Muscle layer of colon (tissue), 2 donors: ENCODE measurements around the gene DENND2A.

Experiments used
- H3K27ac ChIP-seq: one replicate; pipeline ENCODE4 v1.7.0; 2013; ENCODE audit warnings: low read depth, mild to moderate bottlenecking, low read length, moderate library complexity
- H3K27me3 ChIP-seq, 2 donors: one replicate each; pipeline ENCODE4 v1.7.0; 2013; ENCODE audit warnings: low read length in 2 of 2, mild to moderate bottlenecking in 2 of 2; ENCODE audit not compliant: insufficient read depth in 2 of 2, control insufficient read depth in 1 of 2
- H3K36me3 ChIP-seq: one replicate; pipeline ENCODE4 v1.7.0; 2013; ENCODE audit warnings: mild to moderate bottlenecking, low read length; ENCODE audit not compliant: insufficient read depth
- H3K4me1 ChIP-seq: one replicate; pipeline ENCODE4 v1.7.0; 2013; ENCODE audit warnings: mild to moderate bottlenecking, low read length; ENCODE audit not compliant: insufficient read depth
- H3K4me3 ChIP-seq, 2 donors: one replicate each; pipeline ENCODE4 v1.7.0; 2013; ENCODE audit warnings: low read length in 2 of 2, low read depth in 1 of 2, mild to moderate bottlenecking in 1 of 2, moderate library complexity in 1 of 2
- H3K9ac ChIP-seq: one replicate; pipeline ENCODE4 v1.7.0; 2013; ENCODE audit warnings: low read length
- H3K9me3 ChIP-seq: one replicate; pipeline ENCODE4 v1.7.0; 2013; ENCODE audit warnings: mild to moderate bottlenecking, low read length
- donor health status: abdominal sarcoma.
- donor health status: Adenocarcinoma of cecum.

DENND2A gene

GRCh38 chr7:140643416-140643815 lies 2.8 kb upstream of the DENND2A start:
- Histone ChIP-seq H3K9me3 (no peaks in the 10 kb centered on the region), H3K4me3 (no peak overlapping the region), H3K4me1 (peaks cover 16% of the 10 kb centered on the region), H3K27ac (peak overlapping the region; percentile 7), H3K36me3 (no peaks in the 10 kb centered on the region), H3K9ac (no peak overlapping the region), H3K27me3 (peaks cover 6 to 12% of the 10 kb centered on the region in 2 donors)

- H3K36me3 ChIP-seq, result no peaks in the 10 kb centered on the region
- H3K9me3 ChIP-seq, result no peaks in the 10 kb centered on the region
- peaks cover 11 to 15% of the 10 kb centered on the region in 2 donors for H3K27me3 ChIP-seq
- peak overlapping the region; percentile 73 for H3K27ac ChIP-seq
- peaks cover 13% of the 10 kb centered on the region for H3K4me1 ChIP-seq
- H3K4me3 ChIP-seq, result peak overlapping the region in 1 of 2 donors; percentile 55
- H3K9ac ChIP-seq, result peak overlapping the region; percentile 36
Observed at GRCh38 chr7:140641524-140642195, 1.0 kb upstream of the DENND2A start.

- no peaks in the 10 kb centered on the region for H3K36me3 ChIP-seq
Observed at GRCh38 chr7:140640060-140640637, 464 bp downstream of the DENND2A start.

GRCh38 chr7:140639366-140640053 lies 1.1 kb downstream of the DENND2A start:
- no peaks in the 10 kb centered on the region for H3K9me3 ChIP-seq
- peak overlapping the region; percentile 18 for H3K27ac ChIP-seq
- H3K4me1 ChIP-seq, result peaks cover 19% of the 10 kb centered on the region
- peaks cover 11 to 15% of the 10 kb centered on the region in 2 donors for H3K27me3 ChIP-seq
- no peak overlapping the region for H3K9ac ChIP-seq
- no peaks in the 10 kb centered on the region for H3K36me3 ChIP-seq
- peak overlapping the region; percentile 56 to 71 for H3K4me3 ChIP-seq

More at GRCh38 chr7:140640060-140640637, 464 bp downstream of the DENND2A start:
- no peaks in the 10 kb centered on the region for H3K9me3 ChIP-seq
- H3K4me3 ChIP-seq, result peak overlapping the region; percentile 56 to 71
- no peak overlapping the region for H3K9ac ChIP-seq
- peaks cover 19% of the 10 kb centered on the region for H3K4me1 ChIP-seq
- H3K27me3 ChIP-seq, result peaks cover 11 to 15% of the 10 kb centered on the region in 2 donors
- H3K27ac ChIP-seq, result peak overlapping the region; percentile 18

DNA sequence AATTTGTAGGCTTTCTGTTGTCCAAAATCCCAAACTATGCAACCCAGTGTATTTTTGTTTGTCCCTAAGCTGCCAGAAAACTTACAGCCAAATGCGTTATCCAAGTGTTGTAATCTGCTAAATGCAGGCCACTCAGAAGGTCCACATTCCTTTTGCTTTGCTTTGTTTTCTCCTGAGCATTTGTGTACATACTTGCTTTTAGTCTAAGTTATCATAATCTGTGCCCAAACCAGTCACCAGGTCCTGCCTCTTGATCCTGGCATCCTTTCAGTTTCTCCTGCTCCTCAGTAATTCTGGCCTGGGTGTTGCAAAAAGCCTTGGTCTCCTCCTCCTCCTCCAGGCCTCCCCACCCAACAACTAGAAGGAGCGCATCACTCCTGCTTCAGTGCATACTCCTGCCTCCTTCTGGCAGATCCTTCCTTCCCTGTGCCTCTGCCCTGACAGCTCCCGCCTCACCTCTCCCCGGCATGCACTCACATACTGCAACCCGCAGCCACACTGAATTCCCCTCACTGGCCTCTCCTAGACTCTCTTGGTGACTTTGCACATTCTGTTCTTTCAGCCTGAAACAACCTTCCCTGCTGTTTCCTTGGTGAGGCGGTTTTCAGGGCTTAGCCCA lies 2.3 kb downstream of the DENND2A start:
- no peak overlapping the region for H3K4me3 ChIP-seq
- H3K9ac ChIP-seq, result no peak overlapping the region
- no peaks in the 10 kb centered on the region for H3K36me3 ChIP-seq
- peaks cover 19% of the 10 kb centered on the region for H3K4me1 ChIP-seq
- H3K27ac ChIP-seq, result peak overlapping the region; percentile 18
- no peaks in the 10 kb centered on the region for H3K9me3 ChIP-seq
- H3K27me3 ChIP-seq, result peaks cover 11 to 15% of the 10 kb centered on the region in 2 donors

DNA sequence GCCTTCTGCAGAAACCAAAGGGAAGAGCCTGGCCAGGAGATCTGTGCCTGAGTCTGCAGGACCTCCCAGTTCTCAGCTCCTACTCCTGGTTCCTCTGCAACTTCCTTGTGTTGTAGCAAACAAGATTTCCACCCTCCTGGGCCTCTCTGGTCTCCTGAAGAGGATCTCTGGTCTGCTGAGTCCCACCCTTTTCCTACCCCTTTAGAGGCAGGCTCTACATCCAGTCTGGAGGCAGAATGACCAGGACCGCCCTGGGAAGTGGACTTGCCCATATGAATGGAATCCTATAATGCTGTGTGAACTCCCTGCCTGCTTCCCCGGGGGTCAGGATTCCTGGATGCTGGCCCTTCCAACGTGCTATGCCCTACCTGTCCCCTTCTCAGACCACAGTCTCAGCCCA lies 3.2 kb downstream of the DENND2A start:
- Histone ChIP-seq H3K4me3 (no peak overlapping the region), H3K9ac (no peak overlapping the region), H3K27me3 (peaks cover 11 to 15% of the 10 kb centered on the region in 2 donors), H3K27ac (no peak overlapping the region), H3K4me1 (peaks cover 19% of the 10 kb centered on the region), H3K9me3 (no peaks in the 10 kb centered on the region), H3K36me3 (no peaks in the 10 kb centered on the region)

GRCh38 chr7:140635816-140636215 lies 4.8 kb downstream of the DENND2A start:
- no peak overlapping the region for H3K27ac ChIP-seq
- peaks cover 11% of the 10 kb centered on the region for H3K4me1 ChIP-seq
- no peak overlapping the region for H3K9ac ChIP-seq
- H3K27me3 ChIP-seq, result peaks cover 7 to 11% of the 10 kb centered on the region in 2 donors
- no peak overlapping the region for H3K4me3 ChIP-seq
- no peaks in the 10 kb centered on the region for H3K36me3 ChIP-seq
- no peaks in the 10 kb centered on the region for H3K9me3 ChIP-seq

DNA sequence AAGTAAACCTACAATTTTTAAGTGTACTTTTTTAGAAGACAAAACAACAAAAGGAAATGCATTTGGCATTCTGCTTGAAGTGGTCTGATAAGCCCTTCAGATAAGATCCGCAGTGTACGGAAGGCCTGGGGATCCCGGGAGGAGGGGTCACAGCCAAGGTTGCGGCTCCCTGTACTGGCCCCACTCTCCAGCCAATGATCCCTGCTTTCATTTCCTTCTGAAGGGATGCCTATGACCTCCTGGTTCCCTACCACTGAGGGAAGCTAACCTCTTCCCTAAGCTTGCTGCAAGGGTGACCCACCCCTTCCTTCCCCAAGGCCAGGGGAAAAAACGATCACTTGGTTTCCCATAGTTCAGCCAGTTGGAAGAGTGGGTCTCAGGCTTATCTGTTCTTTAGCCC lies 5.3 kb downstream of the DENND2A start:
- Histone ChIP-seq H3K27ac (no peak overlapping the region), H3K27me3 (peaks cover 6 to 11% of the 10 kb centered on the region in 2 donors), H3K4me1 (peaks cover 11% of the 10 kb centered on the region), H3K9ac (no peak overlapping the region), H3K4me3 (no peak overlapping the region), H3K36me3 (no peaks in the 10 kb centered on the region), H3K9me3 (no peaks in the 10 kb centered on the region)

DNA sequence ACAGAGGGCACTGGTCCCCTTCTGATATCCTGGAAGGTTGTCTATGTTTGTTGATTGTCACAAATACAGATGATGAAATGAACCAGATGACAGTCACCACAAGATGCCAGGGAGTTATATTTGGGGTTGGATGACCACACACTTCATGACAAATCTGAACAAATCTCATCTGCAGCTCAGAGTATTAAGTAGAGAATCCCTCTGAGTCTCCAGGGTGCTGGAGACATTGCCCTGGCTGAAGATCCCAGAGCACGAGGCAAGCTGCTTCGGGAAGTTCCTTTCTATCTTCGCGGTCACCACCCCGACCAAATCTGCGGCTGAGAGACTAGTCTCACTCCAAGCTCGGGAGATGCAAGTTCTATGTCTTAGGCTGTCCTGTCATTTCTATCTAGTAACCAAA lies 9.0 kb downstream of the DENND2A start:
- Histone ChIP-seq H3K9ac (no peak overlapping the region), H3K4me1 (peaks cover 18% of the 10 kb centered on the region), H3K27ac (peak overlapping the region; percentile 58), H3K27me3 (no peaks in the 10 kb centered on the region), H3K36me3 (no peaks in the 10 kb centered on the region), H3K4me3 (no peak overlapping the region), H3K9me3 (no peaks in the 10 kb centered on the region)

DNA sequence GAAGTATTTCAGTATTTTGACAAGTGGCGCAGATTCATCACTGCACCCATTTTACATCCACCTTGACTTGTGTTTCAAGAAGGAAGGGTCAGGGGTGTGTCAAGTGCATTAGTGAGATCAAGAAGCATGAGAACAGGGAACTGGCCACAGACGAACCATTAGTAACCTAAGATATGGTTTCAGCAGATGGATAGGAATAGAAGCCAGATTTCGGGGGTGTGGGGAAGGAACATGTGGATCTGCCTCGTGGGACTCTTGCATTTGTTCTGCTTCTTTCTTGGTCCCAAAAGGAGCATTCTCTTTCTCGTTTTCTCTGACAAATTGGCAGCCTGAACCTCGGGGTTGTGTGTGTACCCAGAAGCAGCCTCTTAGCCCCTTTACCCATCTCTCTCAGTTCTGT lies 9.6 kb downstream of the DENND2A start:
- H3K4me1 ChIP-seq, result peaks cover 22% of the 10 kb centered on the region
- no peaks in the 10 kb centered on the region for H3K27me3 ChIP-seq
- no peak overlapping the region for H3K27ac ChIP-seq
- H3K9me3 ChIP-seq, result no peaks in the 10 kb centered on the region
- no peak overlapping the region for H3K4me3 ChIP-seq
- H3K36me3 ChIP-seq, result no peaks in the 10 kb centered on the region
- no peak overlapping the region for H3K9ac ChIP-seq
